Measurements from ENCODE around the gene GPR158.
"Not testable (repeated sequence)": the region's sequence is repeated elsewhere in the genome, so short reads cannot be mapped to it uniquely, and the experiment has no call there.

GPR158 gene

GRCh38 chr10:25317596-25318211 lies 142.9 kb downstream of the GPR158 start:
- DNase-seq, result not testable (repeated sequence)

- DNase-seq, result no peak
Observed at GRCh38 chr10:25327273-25327672, 152.5 kb downstream of the GPR158 start.

DNA sequence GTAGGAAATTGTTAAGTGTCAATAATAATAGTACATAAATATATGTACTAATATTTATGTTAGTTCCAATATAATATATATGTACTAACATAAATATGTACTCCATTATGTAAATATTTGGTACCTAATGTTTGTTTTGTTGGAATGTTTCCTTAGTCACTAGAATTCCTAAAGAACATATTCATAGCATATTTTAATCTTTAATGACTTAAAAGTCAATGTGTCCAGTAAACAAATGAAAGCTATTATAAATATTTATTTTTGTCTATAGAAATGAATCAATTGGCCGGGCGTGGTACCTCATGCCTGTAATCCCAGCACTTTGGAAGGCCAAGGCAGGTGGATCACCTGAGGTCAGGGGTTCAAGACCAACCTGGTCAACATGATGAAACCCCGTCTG lies 153.6 kb downstream of the GPR158 start:
- DNase-seq, result no peak

GRCh38 chr10:25329587-25329986 lies 154.8 kb downstream of the GPR158 start:
- DNase-seq, result not testable (repeated sequence)

DNA sequence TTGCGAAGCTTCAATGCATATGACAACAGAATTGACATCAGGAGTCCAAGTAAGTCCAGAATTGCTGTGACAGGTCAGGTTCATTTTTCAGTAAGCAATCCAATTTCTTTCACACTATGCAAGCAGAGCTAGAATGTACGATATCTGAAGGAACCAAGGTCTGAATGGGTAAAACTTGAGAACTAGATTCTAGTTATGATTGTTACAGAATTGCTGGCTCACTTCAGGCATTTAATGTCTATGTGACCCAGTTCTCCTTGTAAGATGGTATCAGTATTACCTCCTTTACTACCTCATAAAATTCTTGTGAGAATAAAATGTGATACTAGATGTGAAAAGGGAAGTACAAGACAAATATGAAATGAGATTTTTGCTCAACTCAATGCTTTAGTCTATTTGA lies 159.6 kb downstream of the GPR158 start:
- no peak for DNase-seq

DNA sequence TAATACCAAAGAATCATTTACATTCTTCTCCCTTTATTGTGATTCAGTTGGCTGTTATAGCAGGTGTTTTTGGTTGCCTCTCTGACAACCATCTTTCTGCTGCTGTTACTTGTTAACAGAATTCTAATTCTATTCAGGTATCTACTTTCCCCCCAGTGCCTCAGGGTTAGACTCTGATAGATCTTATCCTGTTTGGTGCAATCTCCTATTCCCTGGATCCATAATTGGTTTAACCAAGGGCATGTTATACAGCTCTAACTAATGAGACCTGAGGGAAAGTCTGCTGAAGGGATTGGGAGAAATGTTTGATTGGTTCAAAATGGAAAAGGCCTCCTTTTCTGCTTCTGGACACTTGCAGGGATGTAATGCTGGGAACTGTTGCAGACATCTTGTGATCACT lies 161.5 kb downstream of the GPR158 start:
- no peak for DNase-seq

- no peak for DNase-seq
Observed at GRCh38 chr10:25338271-25338670, 163.5 kb downstream of the GPR158 start.

DNA sequence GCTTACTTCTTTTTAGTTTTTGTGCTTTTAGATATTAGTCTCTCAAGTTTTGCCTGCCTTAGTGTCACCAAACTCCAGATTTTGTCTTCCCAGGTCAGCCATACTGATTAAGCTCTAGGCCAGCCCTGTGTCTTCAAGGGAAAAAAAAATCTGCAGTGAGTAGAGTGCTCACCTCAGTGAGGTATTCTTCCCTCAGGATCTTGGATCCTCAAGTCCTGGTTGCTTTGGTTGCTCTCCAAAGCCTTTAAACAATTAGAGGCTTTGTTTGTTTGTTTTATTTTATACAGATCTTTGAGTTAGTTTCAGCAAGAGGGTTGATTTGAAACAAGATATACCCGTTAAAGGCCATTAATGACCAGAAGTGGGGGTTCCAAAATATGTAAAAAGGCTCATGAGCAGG lies 165.2 kb downstream of the GPR158 start:
- DNase-seq, result no peak

GRCh38 chr10:25349520-25349919 lies 174.7 kb downstream of the GPR158 start:
- DNase-seq, result no peak

- DNase-seq, result no peak
Observed at GRCh38 chr10:25356609-25357008, 181.8 kb downstream of the GPR158 start.

DNA sequence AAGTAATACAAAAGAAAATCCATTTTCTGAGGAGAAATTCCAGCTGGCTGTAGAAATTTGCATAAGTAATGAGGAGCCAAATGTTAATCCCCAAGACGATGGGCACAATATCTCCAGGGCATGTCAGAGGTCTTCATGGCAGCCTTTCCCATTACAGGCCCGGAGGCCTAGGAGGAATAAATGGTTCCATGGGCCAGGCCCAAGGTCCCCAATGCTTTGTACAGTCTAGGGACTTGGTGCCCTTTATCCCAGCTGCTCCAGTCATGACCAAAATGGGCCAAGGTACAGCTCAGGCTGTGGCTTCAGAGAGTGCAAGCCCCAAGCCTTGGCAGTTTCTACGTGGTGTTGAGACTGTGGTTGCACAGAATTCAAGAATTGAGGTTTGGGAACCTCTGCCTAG lies 182.5 kb downstream of the GPR158 start:
- no peak for DNase-seq

DNA sequence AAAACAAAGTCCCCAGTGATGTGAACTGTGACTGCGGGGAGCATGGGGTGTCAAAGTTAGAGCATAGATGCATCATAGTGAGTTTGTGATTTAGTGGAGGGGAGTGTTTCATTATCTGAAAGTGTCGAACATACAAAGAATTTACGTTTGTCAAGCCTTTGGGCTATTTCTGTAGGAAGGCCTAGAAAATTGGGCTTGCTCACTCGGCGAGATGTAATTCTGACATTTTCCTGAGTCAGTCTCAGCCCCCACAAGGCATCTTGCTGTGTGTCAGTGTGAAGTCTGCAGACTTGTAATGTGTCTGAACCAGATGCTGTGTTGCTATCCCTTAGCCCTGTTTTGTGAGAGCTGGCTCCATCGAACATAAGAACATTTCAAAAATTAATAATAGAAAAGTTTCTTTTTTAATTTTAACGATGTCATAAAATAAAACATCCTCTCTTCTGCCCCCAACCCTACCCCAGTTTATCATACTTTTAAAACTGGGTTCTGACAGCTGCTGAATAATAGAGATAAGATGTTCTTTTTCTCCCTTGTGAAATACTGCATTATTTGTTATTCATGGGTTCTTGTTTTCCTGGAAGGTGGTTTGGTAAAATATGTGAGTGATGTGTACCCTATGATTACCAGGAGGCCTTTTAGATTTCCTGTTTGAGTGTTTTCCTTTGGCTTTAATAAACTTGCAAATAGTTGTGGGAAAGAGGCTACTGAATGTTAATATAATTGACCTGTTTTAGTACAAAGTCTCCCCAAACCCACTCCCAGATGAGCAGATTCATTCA lies 207.4 kb downstream of the GPR158 start:
- DNase-seq, result no peak

DNA sequence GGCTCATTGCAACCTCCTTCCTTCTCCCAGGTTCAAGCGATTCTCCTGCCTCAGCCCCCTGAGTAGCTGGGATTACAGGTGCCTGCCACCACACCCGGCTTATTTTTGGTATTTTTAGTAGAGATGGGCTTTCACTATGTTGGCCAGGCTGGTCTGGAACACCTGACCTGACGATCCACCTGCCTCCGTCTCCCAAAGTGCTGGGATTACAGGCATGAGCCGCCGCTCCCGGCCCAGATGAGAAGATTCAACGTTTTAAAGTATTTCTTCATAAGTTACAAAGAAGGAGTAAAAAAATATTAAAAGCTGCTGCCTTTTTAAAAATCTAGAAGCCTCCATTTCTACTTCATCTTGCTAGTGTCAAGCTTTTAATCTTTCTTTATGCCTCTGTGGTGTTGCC lies 208.1 kb downstream of the GPR158 start:
- not testable (repeated sequence) for DNase-seq

GRCh38 chr10:25383686-25384085 lies 208.9 kb downstream of the GPR158 start:
- no peak for DNase-seq

- DNase-seq, result no peak
Observed at GRCh38 chr10:25384618-25385017, 209.8 kb downstream of the GPR158 start.

GRCh38 chr10:25388188-25388861 lies 213.5 kb downstream of the GPR158 start:
- DNase-seq, result no peak

GRCh38 chr10:25388862-25389206 lies 214.0 kb downstream of the GPR158 start:
- DNase-seq, result no peak

DNA sequence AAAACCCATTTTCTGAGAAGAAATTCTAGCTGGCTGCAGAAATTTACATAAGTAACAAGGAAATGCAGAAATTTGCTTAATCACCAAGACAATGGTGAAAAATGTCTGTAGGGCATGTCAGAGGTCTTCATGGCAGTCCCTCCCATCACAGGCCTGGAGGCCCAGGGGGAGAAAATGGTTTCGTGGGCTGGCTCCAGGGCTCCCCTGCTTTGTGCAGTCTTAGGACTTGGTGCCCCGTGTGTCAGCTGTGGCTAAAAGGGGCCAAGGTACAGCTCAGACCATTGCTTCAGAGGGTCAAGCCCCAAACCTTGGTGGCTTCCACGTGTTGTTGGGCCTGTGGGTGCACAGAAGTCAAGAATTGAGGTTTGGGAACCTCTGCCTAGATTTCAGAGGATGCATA lies 215.9 kb downstream of the GPR158 start:
- DNase-seq, result no peak

DNA sequence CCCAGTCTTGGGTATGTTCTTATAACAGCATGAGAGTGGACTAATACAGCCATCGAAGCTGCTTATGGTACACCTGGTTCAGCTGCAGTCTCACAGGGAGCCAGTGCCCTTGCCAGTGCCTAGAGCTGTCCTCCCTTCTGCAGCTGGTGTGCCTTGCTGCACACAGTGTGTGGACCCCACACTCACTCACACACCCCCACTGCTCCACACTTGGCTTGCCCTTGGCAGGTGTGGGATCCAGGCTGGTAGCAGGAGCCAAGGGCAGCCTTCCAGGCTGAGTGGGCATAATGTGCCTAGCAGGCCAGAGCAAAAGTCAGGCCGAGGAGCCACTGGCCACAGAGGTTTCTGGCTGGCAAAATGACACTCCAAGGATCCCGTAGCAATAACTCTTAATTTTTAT lies 217.3 kb downstream of the GPR158 start:
- no peak for DNase-seq

DNA sequence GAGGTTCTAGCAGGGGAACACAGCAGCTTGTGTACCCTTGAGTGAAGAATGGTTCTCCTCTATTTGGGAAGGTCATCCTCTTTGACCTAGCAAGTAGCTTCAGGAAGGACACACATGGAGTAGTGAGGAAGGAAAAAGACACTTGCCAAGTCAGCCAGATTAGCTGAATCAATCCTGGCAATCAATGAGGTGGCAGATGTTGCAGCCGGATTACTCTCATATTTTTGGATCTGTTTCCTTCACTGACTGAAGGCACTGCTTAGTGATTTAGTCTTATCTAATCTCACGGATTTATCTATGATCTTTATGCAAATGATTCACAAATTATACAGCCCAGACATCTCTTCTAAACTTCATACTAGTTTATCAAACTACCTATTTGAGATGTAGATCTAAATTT lies 218.8 kb downstream of the GPR158 start:
- DNase-seq, result no peak

GRCh38 chr10:25398680-25399079 lies 223.9 kb downstream of the GPR158 start:
- no peak for DNase-seq

DNA sequence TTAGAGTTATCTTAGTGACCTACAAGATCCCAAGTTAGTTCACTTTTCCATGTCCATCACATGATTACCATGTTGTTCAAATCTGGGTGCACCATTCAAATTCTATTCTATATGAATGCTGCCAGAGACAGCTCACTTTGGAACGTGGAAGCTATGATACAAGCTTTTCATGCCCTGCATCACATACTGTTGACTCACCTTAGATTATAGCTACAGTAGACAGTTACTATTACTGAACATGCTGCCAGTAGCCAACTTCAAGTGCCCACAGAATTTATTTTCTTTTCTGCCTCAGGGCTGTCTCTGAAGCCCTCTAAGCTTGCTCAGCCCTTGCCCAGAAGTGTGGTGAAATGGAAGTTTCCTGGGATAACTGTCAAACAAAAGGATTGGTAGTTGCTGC lies 231.1 kb downstream of the GPR158 start:
- no peak for DNase-seq

GRCh38 chr10:25417611-25418010 lies 242.8 kb downstream of the GPR158 start:
- DNase-seq, result no peak

DNA sequence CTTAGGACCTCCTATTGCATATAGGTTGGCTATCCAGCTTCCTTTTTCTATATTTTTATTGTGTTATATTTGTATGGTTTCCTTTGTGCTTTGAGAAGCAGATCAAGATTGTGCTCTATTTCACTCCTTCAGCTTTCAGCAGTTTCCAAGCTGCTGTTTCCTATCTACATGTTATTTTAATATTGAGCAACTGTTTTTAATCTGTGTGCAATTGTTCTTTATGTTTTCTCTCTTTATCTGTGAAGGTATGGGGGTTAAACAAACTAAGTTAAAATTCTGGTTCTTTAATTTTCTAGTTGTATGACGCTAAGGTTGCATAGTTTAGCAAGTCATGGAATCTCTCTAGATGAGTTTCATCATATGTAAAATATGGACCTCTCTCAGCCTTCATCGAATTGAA lies 251.0 kb downstream of the GPR158 start:
- no peak for DNase-seq

Measured in effector CD4-positive, alpha-beta T cell (primary cell).